GM18520 (cell line): ENCODE measurements around the gene MORN1.

Source experiments
- ATAC-seq: cut with Tn5 transposase; IDR thresholded peaks from one replicate; pipeline ENCODE4 v1.9.1; 2021; ENCODE audit not compliant: unreplicated experiment

The MORN1 gene

GRCh38 chr1:2388004-2388913 lies 3.1 kb downstream of the MORN1 start:
- ATAC-seq, result no peak

GRCh38 chr1:2386636-2387611 lies 4.4 kb downstream of the MORN1 start:
- no peak for ATAC-seq

DNA sequence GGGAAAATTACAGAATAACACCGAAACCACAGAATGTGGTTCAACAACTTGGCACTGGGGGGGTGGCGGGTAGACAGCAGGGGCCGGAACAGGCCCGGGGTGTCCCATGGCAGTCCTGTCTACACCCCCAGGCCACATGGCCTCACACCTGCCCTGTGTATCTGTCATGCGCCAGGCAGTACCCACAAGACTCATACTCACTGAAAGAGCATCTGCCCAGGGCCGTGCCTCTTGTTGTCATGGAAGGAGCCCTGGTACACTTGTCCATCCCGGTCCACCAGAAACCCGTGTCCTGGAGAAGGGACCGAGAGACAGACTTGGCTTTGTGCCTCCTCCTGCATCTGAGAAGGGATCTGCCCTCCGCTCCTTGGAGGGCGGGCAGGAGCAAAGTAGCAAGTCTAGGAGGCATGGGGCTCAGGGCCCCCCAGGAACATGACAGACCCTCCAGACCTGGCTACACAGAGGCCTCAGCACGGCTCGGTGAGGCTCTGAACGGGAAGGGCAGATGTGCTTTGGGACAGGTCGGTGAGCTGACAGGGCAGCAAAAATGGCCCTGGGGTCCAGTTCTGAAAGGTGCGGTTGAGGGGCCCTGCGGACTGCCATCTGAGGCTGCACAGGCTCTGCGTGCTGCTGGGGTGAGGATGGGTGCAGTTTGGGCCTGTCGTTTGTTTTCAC lies 5.6 kb downstream of the MORN1 start:
- ATAC-seq, result no peak

- ATAC-seq, result no peak
These were observed 6.3 kb downstream of the MORN1 start for GRCh38 chr1:2384941-2385481.

GRCh38 chr1:2384130-2384860 lies 7.1 kb downstream of the MORN1 start:
- ATAC-seq, result no peak

- no peak for ATAC-seq
These were observed 7.8 kb downstream of the MORN1 start for GRCh38 chr1:2383576-2383975.

- ATAC-seq, result no peak
These were observed 8.6 kb downstream of the MORN1 start for GRCh38 chr1:2382621-2383361.

DNA sequence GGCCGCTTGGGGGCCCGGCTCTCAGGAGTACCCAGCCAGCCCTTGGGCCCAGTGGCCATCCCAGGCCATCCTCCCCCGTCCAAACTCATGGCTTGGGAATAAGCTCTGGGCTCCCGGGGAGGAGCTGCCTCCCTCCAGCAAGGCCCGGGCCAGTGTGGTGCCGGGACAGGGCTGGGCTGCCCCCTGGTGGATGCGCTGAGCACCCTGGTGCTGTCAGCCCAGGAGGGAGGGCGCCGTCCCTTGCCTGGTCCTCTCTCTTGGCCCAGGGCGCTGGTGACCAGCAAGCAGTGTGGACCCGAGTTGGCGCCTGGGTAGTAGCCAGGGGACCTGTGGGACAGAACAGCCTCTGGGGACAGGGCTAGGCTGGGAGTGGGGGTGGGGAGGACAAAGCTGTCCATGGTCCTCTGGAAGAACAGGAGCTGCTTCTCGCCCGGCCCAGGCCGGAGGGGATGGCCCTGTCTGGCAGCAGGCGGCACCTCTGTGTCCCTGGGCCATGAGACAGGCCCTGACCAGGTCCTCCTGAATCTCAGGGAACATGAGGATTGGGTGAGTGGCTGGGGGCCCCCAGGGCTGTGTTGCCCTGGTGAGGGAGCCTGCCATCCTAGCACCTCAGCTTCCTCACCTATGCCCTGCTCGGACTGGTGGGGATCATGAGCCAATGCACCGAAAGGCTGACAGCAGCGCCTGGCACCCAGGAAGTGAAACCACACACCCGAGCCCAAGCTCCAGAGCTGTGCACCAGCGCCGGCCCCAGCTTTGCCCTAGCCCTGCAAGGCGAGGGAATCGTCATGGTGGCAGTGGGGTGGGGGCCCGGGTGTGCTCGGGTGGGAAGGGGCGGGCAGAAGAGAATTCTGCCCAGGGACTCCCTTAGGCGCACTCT lies 9.4 kb downstream of the MORN1 start:
- no peak for ATAC-seq

DNA sequence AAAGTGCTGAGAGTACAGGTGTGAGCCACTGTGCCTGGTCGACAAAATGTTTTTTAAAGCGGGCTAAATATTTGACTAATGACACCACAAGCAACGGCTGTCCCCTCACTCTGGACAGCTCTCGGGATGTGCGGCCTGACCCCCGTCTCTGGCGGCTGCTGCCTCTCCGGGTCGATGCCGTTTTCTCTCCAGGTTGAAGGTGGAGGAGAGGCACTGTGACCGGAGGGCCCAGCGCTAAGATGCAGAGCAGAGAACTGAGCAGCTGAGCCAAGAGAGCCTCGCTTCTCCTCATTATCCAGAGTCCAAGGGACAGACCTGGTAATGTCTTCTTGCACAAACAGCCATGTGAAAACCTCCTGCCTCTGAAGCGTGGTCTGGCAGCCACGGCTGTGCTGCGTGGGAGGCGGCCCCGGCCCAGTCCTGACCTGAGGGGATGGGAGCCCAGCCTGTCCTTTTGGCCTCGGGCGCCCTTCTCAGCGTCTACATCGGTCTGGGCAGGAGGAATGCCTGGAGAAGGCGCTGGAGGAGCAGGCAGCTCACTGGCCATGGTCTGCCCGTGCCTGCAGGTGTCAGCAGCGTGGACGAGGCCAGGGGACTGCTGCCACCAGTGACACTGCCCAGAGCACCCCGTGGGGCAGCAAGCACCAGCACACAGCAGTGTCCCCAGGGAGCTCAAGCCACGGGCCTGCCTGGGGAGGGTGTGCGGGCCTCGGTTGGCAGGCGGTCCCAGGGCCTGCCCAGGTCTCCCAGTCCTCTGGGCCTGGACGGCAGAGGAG lies 10.3 kb downstream of the MORN1 start:
- ATAC-seq, result no peak

- ATAC-seq, result no peak
These were observed 11.5 kb downstream of the MORN1 start for GRCh38 chr1:2379733-2380404.

- ATAC-seq, result no peak
These were observed 12.2 kb downstream of the MORN1 start for GRCh38 chr1:2378956-2379732.

- no peak for ATAC-seq
These were observed 12.9 kb downstream of the MORN1 start for GRCh38 chr1:2378441-2378851.

- ATAC-seq, result no peak
These were observed 13.5 kb downstream of the MORN1 start for GRCh38 chr1:2377751-2378440.

DNA sequence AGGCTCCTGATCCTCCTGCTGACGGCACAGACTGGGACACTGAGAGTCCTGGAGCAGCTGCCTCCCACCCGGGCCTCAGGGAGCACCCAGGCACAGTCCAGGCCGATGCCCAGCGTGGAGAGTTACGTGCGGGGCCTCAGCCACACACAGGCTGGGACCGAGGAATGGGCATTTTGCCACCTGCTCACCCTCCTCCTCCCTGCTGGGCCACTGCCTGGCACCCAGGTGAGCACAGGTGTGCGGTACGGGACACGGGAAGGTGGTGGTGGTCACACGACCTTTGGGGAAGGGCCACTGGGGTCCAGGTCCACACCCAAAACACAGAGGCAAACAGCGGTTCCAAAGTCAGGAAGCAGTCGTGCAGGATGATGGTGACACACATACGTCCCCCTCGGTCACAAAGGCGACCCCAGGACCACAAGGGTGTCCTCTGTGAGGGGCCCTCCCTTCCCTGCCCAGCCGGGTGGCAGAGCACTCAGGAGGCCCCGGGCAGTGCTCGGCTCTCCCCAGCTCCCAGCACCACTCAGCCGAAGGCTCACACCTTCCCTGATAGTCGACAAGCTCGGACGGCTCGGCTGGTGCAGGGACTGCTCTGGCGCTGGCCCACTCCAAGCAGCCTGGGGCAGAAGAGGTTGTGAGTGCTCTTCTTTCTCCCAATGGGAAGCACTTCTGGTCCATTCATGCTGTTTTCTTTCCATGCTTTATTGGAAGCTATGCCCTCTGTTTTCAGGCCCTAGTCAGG lies 14.3 kb downstream of the MORN1 start:
- no peak for ATAC-seq

DNA sequence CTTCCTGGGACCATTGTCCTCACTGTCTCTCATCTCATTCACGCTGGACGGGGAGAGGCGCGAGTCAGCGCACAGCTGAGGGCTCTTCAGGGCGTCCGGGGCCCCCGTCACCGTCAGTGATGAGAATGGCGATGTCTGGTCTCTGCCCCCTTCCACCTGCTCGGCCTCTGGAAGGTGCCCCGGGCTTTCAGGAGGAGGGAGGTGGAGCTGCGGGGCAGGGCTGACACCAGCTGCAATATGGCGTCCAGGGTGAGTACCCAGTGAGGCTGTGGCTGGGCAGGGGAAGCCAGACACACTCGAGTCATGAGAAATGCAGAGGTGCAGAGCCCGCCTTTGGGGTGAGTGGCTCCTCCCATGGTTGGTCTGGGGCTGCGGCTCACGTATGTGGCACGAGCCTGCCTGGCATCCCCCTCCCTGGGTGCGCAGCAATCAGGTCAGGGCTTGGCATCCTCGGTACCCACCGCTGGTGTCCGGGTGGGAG lies 15.1 kb downstream of the MORN1 start:
- no peak for ATAC-seq
